ENCODE measurements around the gene SLCO2B1.
"Not testable (repeated sequence)": the region's sequence is repeated elsewhere in the genome, so short reads cannot be mapped to it uniquely, and the experiment has no call there.

Gene SLCO2B1, protein sequence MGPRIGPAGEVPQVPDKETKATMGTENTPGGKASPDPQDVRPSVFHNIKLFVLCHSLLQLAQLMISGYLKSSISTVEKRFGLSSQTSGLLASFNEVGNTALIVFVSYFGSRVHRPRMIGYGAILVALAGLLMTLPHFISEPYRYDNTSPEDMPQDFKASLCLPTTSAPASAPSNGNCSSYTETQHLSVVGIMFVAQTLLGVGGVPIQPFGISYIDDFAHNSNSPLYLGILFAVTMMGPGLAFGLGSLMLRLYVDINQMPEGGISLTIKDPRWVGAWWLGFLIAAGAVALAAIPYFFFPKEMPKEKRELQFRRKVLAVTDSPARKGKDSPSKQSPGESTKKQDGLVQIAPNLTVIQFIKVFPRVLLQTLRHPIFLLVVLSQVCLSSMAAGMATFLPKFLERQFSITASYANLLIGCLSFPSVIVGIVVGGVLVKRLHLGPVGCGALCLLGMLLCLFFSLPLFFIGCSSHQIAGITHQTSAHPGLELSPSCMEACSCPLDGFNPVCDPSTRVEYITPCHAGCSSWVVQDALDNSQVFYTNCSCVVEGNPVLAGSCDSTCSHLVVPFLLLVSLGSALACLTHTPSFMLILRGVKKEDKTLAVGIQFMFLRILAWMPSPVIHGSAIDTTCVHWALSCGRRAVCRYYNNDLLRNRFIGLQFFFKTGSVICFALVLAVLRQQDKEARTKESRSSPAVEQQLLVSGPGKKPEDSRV

DNA sequence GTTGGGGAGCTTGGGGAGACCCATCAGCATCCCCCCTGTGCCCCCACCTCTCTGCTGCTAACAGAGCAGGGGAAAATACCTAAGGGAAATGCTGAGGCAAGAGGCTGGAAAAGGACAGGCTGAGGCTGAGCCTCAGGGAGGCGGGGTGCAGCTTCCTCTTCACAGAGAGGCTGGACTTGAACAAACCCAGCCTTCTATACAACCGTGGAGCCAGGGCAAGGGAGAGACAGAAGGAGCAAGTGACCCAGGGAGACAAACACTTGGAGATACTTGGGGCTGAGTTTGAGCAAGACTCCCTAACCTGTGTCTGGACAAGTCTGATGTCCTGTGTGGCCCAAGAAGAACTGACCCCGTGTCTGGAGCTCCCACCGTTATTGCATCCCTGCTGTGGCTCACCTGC is at the start of gene SLCO2B1:
TSS of gene SLCO2B1 (plus strand) at position 229 of the 400 bp plus-strand sequence. CDS start 275 bp downstream, outside the sequence.
- no peak for DNase-seq (ENCODE audit: low read depth, low spot score)
- TF ChIP-seq, protein P1, sequence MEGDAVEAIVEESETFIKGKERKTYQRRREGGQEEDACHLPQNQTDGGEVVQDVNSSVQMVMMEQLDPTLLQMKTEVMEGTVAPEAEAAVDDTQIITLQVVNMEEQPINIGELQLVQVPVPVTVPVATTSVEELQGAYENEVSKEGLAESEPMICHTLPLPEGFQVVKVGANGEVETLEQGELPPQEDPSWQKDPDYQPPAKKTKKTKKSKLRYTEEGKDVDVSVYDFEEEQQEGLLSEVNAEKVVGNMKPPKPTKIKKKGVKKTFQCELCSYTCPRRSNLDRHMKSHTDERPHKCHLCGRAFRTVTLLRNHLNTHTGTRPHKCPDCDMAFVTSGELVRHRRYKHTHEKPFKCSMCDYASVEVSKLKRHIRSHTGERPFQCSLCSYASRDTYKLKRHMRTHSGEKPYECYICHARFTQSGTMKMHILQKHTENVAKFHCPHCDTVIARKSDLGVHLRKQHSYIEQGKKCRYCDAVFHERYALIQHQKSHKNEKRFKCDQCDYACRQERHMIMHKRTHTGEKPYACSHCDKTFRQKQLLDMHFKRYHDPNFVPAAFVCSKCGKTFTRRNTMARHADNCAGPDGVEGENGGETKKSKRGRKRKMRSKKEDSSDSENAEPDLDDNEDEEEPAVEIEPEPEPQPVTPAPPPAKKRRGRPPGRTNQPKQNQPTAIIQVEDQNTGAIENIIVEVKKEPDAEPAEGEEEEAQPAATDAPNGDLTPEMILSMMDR (IDR thresholded peaks at IDR 0.05; ENCODE audit: low read depth, low read length): no peak
- in situ Hi-C loops (cut with HindIII; ENCODE audit: low sequenced_read_pairs): no loop called here
- H3K4me3 ChIP-seq (ENCODE audit: low read depth, low read length): no peak within 1 kb of the TSS

DNA sequence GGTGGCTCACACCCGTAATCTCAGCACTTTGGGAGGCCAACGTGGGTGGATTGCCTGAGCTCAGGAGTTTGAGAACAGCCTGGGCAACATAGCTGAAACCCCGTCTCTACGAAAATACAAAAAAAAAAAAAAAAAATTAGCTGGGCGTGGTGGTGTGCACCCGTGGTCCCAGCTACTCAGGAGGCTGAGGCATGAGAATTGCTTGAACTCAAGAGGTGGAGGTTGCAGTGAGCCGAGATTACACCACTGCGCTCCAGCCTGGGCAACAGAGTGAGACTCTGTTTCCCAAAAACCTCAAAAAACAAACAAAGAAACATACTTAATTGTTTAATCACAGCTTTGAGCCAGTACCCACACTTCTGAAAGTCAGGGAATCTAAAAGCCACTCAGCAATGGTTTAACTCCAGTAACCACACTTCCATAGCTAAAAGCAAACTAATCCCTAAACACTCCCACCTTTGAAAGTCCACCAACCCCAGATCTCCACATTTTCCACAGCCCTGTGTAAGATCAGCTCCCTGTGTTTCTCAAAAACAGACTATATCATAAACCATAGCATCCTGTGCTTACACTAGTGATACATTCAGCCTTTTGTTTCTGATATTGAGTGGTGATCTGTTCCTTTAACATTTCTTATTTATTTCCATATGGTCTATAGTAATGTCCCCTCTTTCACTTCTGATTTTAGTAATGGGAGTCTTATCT is 49.3 kb upstream of the SLCO2B1 start:
- in situ Hi-C loops (cut with HindIII; ENCODE audit: low sequenced_read_pairs): no loop called here
- TF ChIP-seq, protein P1 (IDR thresholded peaks at IDR 0.05; ENCODE audit: low read depth, low read length): no peak
- H3K4me3 ChIP-seq (ENCODE audit: low read depth, low read length): no peak overlapping the region
- no peak for DNase-seq (ENCODE audit: low read depth, low spot score)

DNA sequence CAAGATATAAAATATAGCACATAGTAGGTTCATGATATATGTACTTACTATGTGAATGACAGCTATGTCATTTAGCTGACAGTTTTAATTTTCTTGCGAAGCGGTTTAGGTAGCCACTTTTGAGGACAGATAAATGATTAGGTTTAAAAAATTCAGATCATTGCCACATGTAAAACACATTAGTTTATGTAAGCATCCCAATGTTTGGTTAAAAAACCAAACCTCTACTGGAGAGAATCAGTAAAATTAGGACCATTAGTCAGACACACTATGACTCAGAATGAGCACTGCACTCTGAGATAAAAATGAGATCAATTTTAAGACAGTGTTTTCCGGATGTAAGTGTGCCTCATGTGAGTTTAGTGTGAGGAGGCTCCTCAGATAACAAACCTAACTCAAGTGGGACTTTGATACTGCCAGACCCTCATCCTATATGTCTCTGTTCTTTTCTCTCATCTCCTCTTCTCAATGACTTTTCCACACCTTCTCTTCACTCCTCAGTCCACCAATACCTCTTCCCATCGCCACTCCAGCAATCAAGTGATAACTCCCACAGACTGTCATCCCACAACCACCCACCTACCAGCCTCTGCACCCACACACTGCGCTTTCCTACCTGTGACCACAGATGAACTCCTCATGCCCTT is 47.4 kb upstream of the SLCO2B1 start:
- peak; percentile 51 for DNase-seq (ENCODE audit: low read depth, low spot score)
- TF ChIP-seq, protein P1 (IDR thresholded peaks at IDR 0.05; ENCODE audit: low read depth, low read length): no peak
- in situ Hi-C loops (cut with HindIII; ENCODE audit: low sequenced_read_pairs): no loop called here
- no peak overlapping the region for H3K4me3 ChIP-seq (ENCODE audit: low read depth, low read length)

DNA sequence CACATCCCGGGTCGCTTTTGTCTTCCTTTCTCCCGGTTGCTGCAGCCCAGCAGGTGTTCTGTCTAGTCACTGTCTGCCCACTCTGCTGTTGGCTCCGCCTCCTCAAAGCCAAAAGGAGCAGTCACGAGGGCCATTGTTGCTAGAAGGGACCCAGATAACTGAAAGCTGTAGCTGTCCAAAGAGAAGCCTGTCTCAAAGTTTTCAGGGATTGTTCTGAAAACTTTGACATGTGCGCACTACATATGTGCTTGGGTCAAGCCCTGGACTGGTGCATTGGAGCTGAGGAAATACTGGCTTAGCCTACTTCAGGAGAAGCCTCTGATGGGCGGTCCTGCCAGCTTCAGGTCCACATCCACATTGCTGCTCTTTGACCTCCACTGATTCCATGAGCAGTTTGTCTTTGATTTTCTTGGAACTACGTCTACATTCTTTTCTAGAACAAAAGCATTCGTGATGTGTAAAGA is 45.4 kb upstream of the SLCO2B1 start:
- no peak overlapping the region for H3K4me3 ChIP-seq (ENCODE audit: low read depth, low read length)
- TF ChIP-seq, protein P1 (IDR thresholded peaks at IDR 0.05; ENCODE audit: low read depth, low read length): no peak
- peak; percentile 23 for DNase-seq (ENCODE audit: low read depth, low spot score)
- in situ Hi-C loops (cut with HindIII; ENCODE audit: low sequenced_read_pairs): no loop called here

DNA sequence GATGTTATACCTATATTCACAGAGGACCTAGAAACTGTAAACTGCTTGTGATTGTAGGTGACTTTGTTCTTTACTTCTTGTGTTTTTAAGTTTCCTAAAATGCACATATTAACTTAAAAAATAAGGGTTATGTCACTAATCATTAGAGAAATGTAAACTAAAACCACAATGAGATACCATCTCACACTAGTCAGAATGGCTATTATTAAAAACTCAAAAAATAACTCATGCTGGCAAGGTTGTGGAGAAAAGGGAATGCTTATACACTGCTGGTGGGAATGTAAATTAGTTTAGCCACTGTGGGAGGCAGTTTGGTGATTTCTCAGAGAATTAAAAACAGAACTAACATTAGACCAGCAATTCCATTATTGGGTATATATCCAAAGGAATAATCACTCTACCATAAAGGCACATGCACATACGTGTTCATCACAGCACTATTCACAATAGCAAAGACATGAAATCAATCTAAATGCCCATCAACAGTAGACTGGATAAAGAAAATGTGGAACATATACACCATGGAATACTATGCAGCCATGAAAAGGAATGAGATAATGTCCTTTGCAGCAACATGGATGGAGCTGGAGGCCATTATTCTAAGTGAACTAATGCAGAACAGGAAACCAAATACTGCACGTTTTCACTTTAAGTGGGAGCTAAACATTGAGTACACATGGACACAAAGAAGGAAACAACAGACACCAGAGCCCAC is 44.8 kb upstream of the SLCO2B1 start:
- DNase-seq (ENCODE audit: low read depth, low spot score); H3K4me3 ChIP-seq (ENCODE audit: low read depth, low read length); in situ Hi-C loops (cut with HindIII; ENCODE audit: low sequenced_read_pairs): not testable (repeated sequence)

DNA sequence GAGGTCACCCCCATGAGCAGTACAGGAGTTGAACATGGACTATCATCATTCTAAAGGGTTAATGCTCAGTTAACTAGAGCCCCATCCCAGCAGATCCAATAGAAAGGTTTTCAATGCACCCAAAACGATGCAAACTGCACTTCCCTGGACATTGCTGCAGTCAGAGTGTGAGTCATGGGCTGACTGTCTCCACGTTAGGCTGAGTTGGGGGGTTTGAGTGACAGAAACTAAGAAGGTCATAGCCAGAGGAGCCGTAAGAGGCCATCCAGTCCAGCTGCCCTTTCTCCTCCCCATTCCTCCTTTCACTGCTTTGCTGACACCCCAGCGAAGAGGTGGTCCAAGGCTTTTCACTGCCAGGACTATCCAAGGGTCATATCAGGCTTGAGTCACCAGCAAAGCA is 43.7 kb upstream of the SLCO2B1 start:
- no peak overlapping the region for H3K4me3 ChIP-seq (ENCODE audit: low read depth, low read length)
- in situ Hi-C loops (cut with HindIII; ENCODE audit: low sequenced_read_pairs): no loop called here
- TF ChIP-seq, protein P1 (IDR thresholded peaks at IDR 0.05; ENCODE audit: low read depth, low read length): no peak
- no peak for DNase-seq (ENCODE audit: low read depth, low spot score)

All from astrocyte of the spinal cord (primary cell).